Measurements from ENCODE around the gene PHLPP1. TPM values are rescaled to one million over a fixed set of nuclear protein-coding genes. Genes with fewer than 3 reads are reported as not detected.

PHLPP1 gene
- total RNA-seq, 1 experiment from 2014 or later, result 14.1 TPM

DNA sequence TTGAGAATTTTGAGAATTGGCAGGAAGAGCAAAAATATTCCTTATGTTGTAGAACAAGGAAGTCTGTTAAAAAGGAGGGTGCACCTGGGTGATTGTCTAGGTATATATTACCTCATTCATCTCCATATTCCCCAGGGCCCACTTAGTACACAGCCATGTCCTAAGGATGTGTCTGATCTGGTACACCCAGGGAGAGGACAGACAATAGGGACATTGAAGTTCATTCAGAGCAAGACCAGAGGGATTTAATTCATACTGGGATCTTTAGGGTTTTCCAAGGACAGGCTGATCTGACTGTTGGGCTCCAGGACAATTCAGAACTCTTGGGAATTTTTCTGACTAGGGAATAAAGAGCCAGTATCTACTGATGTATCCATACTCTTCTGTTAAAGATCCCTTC is 112.1 kb downstream of the PHLPP1 start:
- Histone ChIP-seq H3K4me2 (ENCODE audit: low read length) (no peak overlapping the region), H3K9ac (ENCODE audit: low read length) (no peak overlapping the region), H3K9me3 (ENCODE audit: low read length) (no peaks in the 10 kb centered on the region), H3F3A (ENCODE audit: low read length, unreplicated experiment) (no peaks in the 10 kb centered on the region), H3K27ac (ENCODE audit: low read length) (no peak overlapping the region), H4K20me1 (ENCODE audit: low read length) (no peaks in the 10 kb centered on the region), H3K4me1 (ENCODE audit: insufficient read depth, low read length) (peaks cover 5% of the 10 kb centered on the region), H3K79me2 (ENCODE audit: low read length) (peaks cover 20% of the 10 kb centered on the region), H3K27me3 (ENCODE audit: low read length) (no peaks in the 10 kb centered on the region), H3K4me3 (ENCODE audit: low read length) (no peak overlapping the region), H3K36me3 (ENCODE audit: low read depth, low read length) (0 out of 2 replicates have a peak, but pooled peaks cover 3% of the 10 kb centered on the region), H2AFZ (ENCODE audit: low read length) (no peak overlapping the region), H3K9me2 (replicated peaks; ENCODE audit: low read length) (no peaks in the 10 kb centered on the region)
- no peak for ATAC-seq
- TF ChIP-seq, protein P1, sequence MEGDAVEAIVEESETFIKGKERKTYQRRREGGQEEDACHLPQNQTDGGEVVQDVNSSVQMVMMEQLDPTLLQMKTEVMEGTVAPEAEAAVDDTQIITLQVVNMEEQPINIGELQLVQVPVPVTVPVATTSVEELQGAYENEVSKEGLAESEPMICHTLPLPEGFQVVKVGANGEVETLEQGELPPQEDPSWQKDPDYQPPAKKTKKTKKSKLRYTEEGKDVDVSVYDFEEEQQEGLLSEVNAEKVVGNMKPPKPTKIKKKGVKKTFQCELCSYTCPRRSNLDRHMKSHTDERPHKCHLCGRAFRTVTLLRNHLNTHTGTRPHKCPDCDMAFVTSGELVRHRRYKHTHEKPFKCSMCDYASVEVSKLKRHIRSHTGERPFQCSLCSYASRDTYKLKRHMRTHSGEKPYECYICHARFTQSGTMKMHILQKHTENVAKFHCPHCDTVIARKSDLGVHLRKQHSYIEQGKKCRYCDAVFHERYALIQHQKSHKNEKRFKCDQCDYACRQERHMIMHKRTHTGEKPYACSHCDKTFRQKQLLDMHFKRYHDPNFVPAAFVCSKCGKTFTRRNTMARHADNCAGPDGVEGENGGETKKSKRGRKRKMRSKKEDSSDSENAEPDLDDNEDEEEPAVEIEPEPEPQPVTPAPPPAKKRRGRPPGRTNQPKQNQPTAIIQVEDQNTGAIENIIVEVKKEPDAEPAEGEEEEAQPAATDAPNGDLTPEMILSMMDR (conservative IDR thresholded peaks at IDR 0.05; ENCODE audit: low read depth, low read length), result no peak
- TF ChIP-seq EZH2phosphoT487 (IDR thresholded peaks at IDR 0.05; ENCODE audit: borderline replicate concordance, low read length), result no peak
- TF ChIP-seq EZH2 (IDR thresholded peaks at IDR 0.05; ENCODE audit: low read length, unreplicated experiment), result no peak
- BruUV-seq (replicated peaks), result no TSS peak
- POLR2A ChIA-PET (ENCODE audit: unreplicated experiment), result no interaction called here
- no peak for DNase-seq
- CTCF ChIA-PET, result no interaction called here
- intact Hi-C loops (cut with micrococcal nuclease), result no loop called here

GRCh38 chr18:62828091-62828640 is 112.8 kb downstream of the PHLPP1 start:
- POLR2A ChIA-PET (ENCODE audit: unreplicated experiment), result no interaction called here

GRCh38 chr18:62828852-62829251 is 113.5 kb downstream of the PHLPP1 start:
- no peak overlapping the region for H3K4me3 ChIP-seq (ENCODE audit: low read length)
- no peaks in the 10 kb centered on the region for H3F3A ChIP-seq (ENCODE audit: low read length, unreplicated experiment)
- intact Hi-C loops (cut with micrococcal nuclease), result no loop called here
- H3K36me3 ChIP-seq (ENCODE audit: low read depth, low read length), result 0 out of 2 replicates have a peak, but pooled peaks cover 3% of the 10 kb centered on the region
- no peaks in the 10 kb centered on the region for H3K9me2 ChIP-seq (replicated peaks; ENCODE audit: low read length)
- no peak overlapping the region for H2AFZ ChIP-seq (ENCODE audit: low read length)
- no peak overlapping the region for H3K27ac ChIP-seq (ENCODE audit: low read length)
- no TSS peak for BruUV-seq (replicated peaks)
- H3K4me2 ChIP-seq (ENCODE audit: low read length), result no peak overlapping the region
- H3K4me1 ChIP-seq (ENCODE audit: insufficient read depth, low read length), result peaks cover 9% of the 10 kb centered on the region
- DNase-seq (no peak), ATAC-seq (no peak)
- H4K20me1 ChIP-seq (ENCODE audit: low read length), result no peaks in the 10 kb centered on the region
- no peaks in the 10 kb centered on the region for H3K9me3 ChIP-seq (ENCODE audit: low read length)
- H3K27me3 ChIP-seq (ENCODE audit: low read length), result no peaks in the 10 kb centered on the region
- no peak overlapping the region for H3K9ac ChIP-seq (ENCODE audit: low read length)
- TF ChIP-seq EZH2phosphoT487 (IDR thresholded peaks at IDR 0.05; ENCODE audit: borderline replicate concordance, low read length) (no peak), EZH2 (IDR thresholded peaks at IDR 0.05; ENCODE audit: low read length, unreplicated experiment) (no peak)
- TF ChIP-seq, protein P1 (conservative IDR thresholded peaks at IDR 0.05; ENCODE audit: low read depth, low read length), result no peak
- peaks cover 26% of the 10 kb centered on the region for H3K79me2 ChIP-seq (ENCODE audit: low read length)
- ChIA-PET POLR2A (ENCODE audit: unreplicated experiment) (no interaction called here), CTCF (no interaction called here)

More at GRCh38 chr18:62828091-62828640, 112.8 kb downstream of the PHLPP1 start:
- no peaks in the 10 kb centered on the region for H3K27me3 ChIP-seq (ENCODE audit: low read length)
- CTCF ChIA-PET, result no interaction called here
- H3K9ac ChIP-seq (ENCODE audit: low read length), result no peak overlapping the region
- ATAC-seq, result no peak
- H3F3A ChIP-seq (ENCODE audit: low read length, unreplicated experiment), result no peaks in the 10 kb centered on the region
- DNase-seq, result no peak
- intact Hi-C loops (cut with micrococcal nuclease), result no loop called here
- peaks cover 9% of the 10 kb centered on the region for H3K4me1 ChIP-seq (ENCODE audit: insufficient read depth, low read length)
- no peak overlapping the region for H3K4me2 ChIP-seq (ENCODE audit: low read length)
- no peaks in the 10 kb centered on the region for H3K9me3 ChIP-seq (ENCODE audit: low read length)
- H3K79me2 ChIP-seq (ENCODE audit: low read length), result peaks cover 20% of the 10 kb centered on the region
- no peak for TF ChIP-seq EZH2 (IDR thresholded peaks at IDR 0.05; ENCODE audit: low read length, unreplicated experiment)
- TF ChIP-seq, protein P1 (conservative IDR thresholded peaks at IDR 0.05; ENCODE audit: low read depth, low read length), result no peak
- TF ChIP-seq EZH2phosphoT487 (IDR thresholded peaks at IDR 0.05; ENCODE audit: borderline replicate concordance, low read length), result no peak
- no peaks in the 10 kb centered on the region for H4K20me1 ChIP-seq (ENCODE audit: low read length)
- H3K27ac ChIP-seq (ENCODE audit: low read length), result no peak overlapping the region
- H3K36me3 ChIP-seq (ENCODE audit: low read depth, low read length), result 0 out of 2 replicates have a peak, but pooled peaks cover 3% of the 10 kb centered on the region
- H3K4me3 ChIP-seq (ENCODE audit: low read length), result no peak overlapping the region
- BruUV-seq (replicated peaks), result no TSS peak
- H3K9me2 ChIP-seq (replicated peaks; ENCODE audit: low read length), result no peaks in the 10 kb centered on the region
- no peak overlapping the region for H2AFZ ChIP-seq (ENCODE audit: low read length)

Measured in PC-3 (cell line).